T-helper 2 cell (primary cell): ENCODE data around the gene USH2A.

Experiments used
- DNase-seq, 5 experiments: peaks; one replicate each; pipeline versions ENCODE4 v3.0.0 to v3.0.0-alpha.2; 2012 to 2022
- total RNA-seq, 2 donors: gene quantifications; one replicate each; lab custom pipeline; 2026; lab: John Stamatoyannopoulos, UW

Gene USH2A, protein sequence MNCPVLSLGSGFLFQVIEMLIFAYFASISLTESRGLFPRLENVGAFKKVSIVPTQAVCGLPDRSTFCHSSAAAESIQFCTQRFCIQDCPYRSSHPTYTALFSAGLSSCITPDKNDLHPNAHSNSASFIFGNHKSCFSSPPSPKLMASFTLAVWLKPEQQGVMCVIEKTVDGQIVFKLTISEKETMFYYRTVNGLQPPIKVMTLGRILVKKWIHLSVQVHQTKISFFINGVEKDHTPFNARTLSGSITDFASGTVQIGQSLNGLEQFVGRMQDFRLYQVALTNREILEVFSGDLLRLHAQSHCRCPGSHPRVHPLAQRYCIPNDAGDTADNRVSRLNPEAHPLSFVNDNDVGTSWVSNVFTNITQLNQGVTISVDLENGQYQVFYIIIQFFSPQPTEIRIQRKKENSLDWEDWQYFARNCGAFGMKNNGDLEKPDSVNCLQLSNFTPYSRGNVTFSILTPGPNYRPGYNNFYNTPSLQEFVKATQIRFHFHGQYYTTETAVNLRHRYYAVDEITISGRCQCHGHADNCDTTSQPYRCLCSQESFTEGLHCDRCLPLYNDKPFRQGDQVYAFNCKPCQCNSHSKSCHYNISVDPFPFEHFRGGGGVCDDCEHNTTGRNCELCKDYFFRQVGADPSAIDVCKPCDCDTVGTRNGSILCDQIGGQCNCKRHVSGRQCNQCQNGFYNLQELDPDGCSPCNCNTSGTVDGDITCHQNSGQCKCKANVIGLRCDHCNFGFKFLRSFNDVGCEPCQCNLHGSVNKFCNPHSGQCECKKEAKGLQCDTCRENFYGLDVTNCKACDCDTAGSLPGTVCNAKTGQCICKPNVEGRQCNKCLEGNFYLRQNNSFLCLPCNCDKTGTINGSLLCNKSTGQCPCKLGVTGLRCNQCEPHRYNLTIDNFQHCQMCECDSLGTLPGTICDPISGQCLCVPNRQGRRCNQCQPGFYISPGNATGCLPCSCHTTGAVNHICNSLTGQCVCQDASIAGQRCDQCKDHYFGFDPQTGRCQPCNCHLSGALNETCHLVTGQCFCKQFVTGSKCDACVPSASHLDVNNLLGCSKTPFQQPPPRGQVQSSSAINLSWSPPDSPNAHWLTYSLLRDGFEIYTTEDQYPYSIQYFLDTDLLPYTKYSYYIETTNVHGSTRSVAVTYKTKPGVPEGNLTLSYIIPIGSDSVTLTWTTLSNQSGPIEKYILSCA (N-terminal part only)
- total RNA-seq, result 0 reads per million in 2 donors

DNA sequence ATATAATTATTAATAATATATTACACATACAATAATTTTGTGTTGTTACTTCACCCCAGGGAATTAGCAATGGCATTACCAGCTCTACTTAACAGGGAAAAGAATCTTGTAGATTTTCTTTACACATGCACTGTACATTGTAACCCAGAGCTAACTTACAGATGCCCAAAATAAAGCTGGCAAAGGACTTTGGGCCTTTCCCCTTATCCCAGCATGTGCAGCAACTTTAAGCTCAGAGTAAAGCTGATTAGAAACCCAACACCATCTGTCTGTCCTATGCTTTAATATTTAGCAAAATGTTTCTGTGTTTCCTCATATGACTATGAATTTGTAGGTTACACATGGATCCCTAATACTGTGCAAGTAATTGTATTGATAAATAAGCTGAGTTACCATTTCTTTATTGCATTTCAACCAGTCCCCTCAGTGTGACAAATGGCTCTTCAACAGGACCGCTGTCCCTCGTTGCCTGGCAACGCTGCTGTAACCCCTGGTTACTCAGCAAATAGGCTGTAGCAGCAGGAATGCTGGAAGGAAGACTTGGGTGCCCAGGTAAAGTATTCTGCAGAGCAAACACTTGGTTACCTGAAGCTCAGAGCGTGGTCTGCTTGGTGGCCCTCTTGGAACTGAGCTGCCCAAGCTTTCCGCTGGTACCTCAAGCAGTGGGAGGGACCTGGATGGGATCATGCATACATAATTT is at the start of gene USH2A:
USH2A (minus strand) TSS at position 628 of the 700 bp plus-strand sequence. CDS start 1,112 bp downstream, outside the sequence.
- DNase-seq, result no peak

DNA sequence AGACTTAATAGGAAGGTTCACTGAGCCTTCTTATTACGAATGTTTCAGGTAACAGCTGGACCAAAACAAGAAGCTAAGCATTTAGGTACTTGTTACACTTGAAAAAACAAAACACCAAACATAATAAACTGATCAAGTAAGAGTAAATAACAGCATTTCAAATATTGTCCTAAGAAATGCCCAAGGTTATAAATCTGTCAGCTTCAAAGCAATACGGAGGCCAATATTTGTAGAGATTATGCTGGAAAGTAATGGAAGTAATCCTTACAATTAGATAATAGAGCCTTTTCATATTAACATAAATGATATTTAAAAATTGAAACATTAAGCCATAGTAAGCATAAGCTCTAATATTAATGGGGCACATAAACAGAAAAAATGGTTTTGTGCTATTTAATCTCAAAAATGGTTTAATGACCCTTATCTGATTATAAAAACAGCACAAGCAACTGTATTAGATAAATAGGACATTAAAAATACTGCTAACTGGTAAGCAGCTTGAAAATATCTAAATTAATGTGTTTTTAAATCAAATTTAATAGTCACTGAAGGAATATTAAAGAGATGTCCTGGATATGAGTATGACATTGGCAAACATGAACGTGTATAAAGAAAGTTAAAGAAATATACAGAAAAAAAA is 43.0 kb upstream of the USH2A start:
- no peak for DNase-seq

DNA sequence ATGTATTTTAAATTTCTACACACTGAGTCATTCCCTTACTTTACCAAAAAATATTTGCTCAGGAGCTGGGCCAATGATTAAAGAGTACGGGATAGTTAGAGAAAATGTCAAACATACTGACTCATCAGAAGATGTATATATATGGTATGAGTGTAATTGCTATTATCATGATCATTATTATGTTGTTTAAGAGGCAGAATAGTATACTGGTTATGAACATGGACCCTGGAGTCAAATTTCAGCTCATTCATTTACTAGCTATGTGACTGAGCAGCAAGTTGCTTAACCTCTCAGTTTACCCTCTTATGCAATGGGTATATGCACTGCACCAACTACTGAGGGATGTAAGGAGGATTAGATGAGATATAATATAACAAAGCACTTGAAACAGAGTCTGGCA is 41.2 kb upstream of the USH2A start:
- DNase-seq, result no peak

DNA sequence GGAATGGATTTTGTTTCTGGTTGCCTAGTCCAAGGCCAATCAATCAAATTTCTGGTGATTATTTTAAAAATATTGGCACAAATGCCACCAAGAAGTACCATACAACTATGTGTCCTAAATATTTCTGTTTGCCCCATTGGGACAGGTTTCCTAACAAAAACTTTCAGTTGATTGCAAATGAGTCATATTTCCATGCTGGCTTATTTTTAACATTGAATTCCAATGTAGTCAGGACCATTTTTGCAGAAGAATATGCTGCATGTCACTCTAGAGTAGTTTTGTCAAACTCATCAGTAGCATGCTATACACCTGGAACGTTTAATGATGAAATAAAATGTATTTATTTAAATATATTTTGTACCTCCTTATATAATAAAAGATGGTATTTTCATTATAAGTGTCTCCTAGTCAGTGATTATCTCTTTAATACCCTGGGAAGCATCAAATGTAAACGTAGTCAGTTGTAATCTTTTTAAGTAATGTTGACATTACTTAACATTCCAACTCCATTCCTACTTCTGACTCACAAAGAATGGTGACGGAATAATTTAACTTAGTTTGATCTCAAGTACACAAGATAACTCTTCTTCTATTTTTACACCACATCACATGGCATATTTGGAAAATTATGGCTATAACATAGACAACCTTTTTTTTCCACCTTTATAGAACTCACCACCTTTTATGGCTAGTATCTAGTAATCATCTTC is 39.0 kb upstream of the USH2A start:
- no peak for DNase-seq

DNA sequence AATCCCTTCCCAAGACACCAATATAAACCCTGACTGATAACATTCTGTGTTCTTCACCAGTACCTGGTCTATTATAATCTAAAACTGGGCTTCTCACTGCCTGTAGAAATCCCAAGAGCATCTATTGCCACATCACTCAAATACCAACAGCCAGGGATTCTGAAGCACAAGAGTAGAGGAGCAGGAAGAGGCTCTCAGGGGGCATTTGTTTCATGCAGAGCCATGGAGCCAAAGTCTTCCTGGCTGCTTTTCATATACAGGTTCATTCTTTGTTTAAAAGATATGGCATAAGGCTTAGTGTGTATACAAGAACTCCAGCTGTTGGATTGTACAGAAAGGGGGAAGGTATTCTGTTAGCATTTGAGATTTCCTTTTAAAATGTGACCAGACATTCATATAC is 38.2 kb upstream of the USH2A start:
- no peak for DNase-seq

DNA sequence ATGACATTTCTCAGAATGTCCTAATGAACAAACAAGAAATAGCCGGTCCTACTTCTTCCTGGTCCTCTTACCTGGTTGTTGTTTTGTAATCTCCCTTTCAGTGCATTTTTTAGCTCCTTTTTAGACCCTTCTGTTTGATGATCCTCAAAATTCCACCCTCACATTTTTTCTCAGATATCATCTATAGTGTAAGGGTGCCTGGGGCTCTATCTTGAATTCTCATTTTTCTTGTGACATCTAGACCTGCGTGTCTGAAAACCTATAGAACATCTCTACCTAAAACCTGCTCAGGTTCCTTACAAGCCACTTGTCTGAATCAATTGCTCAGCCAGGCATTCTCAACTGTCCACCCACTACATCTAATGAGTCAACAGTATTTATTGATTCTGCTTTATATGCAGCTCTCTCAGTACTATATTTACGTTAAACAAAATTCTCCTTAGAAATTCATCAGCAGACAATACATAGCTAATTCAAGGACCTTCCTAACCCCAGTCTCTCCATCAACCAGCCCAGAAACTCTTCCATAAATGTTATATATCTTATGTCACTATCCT is 36.5 kb upstream of the USH2A start:
- no peak for DNase-seq

DNA sequence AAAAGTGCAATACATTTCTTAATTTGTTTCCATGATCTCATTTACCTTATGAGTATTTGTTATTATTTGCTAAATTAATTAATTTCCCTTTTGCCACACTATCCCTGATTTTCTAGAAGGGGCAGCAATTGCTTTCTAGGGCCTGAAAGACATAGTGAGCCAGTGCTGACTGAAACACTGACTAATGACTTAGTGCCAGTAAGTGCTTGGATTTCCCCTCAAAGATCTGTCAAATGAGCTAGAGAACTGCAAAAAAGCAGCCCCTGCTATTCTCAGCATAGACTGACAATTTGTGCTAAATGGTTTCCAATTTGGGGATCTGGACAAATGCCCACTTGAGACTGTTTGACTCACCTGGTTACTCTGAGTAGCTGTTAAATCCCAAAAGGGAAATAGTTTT is 35.6 kb upstream of the USH2A start:
- no peak for DNase-seq

DNA sequence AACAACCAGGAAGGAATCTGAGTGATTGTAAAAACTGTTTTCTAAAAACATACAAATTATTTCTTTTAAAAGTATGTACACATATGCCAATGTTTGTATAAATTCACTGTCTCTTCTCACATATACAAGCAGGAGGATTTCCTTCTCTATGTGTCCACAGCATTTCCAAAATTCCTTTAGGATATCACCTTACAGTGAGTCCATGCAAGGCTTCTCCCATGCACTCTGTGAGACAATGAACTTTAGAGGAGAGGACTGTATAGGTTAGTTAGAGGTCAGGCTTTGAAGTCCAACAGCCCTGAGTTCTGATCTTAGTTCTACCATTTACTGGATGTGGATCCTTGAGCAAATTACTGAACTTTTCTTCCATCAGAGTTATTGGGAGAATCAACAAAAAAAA is 34.1 kb upstream of the USH2A start:
- no peak for DNase-seq

DNA sequence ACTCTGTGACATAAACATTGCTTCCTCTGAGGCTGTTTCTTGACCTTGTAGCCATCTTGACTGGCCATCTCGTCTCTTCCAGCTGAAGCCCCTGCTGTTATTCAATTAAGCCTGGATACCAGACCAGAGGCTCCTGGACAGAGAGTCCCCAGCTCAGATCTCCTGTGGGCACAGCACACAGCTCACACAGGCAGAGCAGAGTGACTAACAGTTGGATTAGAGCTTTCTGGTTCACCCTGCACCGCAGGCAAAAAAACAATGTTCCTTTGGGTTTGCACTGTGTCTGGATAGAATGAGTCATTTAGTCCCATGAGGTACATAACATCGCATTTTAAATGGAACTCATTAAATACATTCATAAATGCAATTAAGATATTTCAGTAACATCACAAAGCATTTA is 33.4 kb upstream of the USH2A start:
- no peak for DNase-seq

DNA sequence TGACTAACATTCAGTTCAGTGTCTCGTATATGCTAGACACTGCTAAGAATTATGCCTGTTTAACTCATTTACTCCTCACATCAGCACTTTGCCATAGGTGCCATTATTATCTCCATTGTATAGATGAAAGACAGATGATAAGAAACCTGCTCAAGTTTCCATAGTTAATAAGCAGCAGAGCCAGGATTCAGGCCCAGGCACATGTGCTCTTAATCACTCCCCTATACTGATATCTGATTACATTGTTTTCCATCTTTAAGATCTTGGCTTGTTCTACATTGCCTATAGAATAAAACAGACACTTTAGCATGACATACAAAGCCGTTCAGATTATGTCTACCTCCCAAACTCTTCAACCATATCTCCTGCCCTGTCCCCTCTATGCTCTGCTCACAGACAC is 30.5 kb upstream of the USH2A start:
- no peak for DNase-seq

DNA sequence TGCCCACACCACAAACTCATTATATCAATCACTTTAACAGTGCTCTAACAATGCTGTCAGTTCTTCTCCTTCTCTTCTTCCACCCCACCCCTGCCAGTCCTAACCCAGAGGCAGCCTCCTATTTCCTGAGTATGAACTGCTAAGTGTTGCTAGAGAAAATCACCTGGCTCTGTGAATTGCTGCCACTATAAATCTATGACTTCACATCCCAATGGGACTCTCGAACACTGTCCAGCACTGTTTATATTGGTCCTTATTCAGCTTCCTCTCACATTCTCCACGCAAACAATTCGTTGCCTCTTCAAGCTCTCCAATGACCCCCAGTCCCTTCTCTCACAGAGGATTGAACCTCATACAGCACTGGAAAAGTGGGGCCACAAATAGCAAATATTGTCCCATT is 27.0 kb upstream of the USH2A start:
- DNase-seq, result no peak

DNA sequence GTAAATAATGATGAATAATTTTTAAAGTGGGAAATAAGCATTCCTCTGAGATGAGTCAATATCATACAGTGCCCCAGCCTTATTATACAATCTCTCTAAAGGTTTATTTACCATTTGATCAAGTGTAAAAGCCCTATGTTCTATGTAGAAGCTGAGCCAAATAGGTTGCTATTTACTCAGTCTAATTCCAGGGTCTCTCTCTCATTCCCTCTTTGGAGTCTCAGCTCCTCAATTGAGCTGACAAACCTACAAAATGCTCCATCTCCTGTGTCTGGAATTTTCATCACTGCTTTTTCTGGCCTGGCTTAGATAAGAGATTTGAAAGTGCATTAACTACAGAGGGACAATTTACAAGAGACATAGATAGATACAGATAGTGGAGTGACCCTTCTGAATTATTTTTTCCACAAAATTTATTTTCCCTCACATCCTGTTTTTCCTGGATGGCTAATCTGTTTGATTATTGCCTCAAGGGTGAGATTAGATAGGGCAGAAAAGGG is 24.8 kb upstream of the USH2A start:
- DNase-seq, result no peak

DNA sequence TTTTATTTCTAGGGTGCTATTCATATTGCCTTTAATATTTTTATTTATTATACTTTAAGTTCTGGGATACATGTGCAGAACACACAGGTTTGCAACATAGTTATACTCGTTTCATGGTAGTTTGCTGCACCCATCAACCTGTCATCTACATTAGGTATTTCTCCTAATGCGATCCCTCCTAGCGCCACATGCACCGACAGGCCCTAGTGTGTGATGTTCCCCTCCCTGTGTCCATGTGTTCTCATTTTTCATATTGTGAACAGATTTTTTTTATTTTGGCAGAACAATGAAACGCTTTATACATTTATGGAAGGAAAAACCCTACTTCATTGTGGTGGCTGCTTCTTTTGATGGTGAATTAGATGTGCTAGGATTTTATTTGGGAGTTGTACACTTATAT is 14.4 kb upstream of the USH2A start:
- DNase-seq, result no peak

DNA sequence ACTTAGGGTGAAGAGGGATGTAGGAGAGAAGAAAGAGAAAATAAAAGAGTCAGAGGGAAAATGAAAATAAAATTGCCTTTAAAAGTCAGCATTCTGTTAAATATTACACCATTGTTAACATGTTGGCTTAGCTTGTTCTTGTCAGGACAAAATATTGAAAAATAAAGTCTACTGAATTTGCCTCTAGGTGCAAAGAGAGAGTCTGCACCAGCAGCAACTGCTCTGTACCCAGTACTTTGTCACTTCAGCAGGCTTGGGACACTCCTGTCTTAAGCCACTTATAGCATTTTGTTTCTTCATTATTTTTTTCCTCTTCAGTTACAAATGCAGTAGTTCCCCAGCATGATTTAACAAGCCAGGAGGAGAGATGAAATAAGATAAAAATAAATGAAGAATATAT is 11.0 kb upstream of the USH2A start:
- no peak for DNase-seq

DNA sequence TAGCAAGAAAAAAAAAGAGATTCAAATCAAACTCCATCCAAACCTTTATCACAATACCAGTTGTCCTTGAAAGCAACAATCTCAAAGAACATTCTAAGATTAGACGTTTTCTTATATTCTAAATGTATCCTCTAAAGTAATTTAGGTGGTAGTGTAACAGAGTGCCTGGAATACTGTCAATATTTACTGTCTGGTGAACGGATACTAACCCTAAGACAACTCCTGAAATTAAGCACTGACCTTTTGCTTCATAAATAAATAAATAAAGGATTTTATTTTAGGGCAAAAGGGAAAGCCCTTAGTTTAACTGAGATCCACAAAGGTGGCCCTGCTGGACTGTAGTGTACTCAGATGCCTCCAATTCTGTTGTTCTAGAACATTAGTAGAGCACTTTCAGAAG is 9.9 kb upstream of the USH2A start:
- DNase-seq, result no peak

DNA sequence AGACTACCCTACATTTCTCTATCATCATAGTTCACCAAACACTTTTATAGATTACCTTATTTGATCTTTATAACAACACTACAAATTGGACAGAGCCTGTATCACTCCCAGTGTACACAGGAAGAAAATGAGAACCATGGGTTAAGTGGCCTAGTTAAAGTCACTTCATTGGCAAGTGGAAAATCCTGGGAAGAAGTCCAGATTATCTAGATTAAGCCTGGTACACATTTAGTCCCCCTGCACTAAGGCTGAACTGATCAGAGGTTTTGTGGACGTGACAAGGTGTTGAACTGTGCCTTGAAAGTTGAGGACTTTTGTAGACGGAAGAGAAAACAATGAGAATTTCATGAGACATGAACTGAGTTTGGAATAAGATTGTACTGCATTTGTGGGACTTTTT is 7.5 kb upstream of the USH2A start:
- no peak for DNase-seq

DNA sequence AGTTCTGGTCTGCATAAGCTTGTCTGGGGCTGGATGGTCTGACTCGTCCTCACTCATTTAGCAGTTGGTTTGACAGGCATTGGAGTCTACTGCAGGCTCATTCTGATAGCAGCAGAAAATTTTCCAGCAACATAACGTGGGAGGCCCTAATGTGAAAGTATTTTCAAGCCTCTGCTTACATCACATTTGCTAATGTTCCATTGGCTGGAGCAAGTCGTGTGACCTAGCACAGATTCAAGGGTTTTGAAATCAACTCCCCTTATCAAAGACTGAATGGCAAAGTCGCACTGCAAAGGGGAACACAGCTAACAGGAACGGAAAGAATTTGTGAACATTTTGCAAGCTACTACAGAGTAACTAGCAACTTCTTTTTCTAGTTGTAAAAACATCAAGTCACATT is 2.3 kb upstream of the USH2A start:
- no peak for DNase-seq

DNA sequence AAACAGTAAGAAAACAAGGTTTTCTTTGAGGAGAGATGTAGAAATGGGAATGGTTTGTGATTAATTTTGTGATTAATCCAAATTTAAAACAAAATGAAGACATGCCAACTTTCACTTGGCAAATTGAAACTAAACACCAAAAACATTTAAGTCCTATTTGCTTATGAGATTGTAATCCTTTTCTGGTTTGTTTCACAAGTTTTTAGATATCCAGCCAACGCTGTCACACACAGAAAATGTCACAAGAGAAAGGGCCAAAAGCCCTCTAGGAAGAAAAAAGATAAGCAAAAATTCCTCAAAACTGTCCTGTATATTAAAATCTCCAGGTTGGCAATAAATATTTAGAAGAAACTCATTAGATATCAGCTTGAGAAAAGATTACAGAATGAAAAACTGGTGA is 2.5 kb downstream of the USH2A start:
- DNase-seq, result no peak

DNA sequence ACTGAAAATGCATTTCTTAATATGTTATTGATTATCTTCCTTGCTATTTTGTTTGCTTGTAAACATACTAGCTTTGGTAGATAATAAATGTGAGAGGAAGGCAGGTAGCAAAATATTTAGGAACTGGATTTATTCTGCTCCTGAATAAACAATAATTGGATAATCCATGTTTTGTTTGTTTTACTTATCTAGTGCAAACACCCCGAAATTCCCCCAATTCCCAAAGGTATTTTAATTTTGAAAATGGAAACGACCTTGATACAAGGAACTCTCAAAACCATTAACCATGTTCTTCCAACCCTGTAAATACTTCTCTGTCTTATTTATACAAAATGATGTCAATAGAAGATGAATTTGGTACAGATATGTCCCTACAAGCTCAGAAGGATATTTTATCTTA is 3.0 kb downstream of the USH2A start:
- no peak for DNase-seq

DNA sequence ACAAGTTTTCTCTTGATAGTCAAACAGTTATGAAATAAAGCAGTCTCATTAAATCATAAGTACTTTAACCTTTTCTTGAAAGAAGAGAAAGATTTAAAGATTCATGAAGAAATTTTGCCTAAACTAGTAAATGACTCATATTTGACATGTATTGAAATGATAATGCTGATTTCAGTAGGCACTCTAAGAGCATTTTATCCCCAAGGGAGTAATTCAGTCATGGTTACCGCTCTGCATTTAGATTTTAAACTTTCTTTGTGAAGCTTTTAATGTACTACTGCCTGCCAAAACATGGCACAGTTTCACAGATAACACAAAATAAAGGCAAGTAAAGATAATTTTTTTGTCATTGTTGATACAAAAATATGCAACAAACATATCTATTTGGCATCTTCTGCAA is 6.8 kb downstream of the USH2A start:
- no peak for DNase-seq

DNA sequence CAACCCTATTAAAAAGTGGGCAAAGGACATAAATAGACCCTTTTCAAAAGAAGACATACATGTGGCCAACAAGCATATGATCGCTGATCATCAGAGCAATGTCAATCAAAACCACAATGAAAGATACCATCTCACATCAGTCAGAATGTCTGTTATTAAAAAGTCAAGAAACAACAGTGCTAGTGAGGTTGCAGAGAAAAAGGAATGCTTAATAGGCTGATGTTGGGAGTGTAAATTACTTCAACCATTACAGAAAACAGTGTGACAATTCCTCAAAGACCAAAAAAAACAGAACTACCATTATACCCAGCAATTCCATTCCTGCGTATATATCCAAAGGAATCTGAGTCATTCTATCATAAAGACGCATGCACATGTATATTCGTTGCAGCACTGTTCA is 13.2 kb downstream of the USH2A start:
- DNase-seq, result no peak
